Keratinocyte (primary cell): Measurements from ENCODE around the gene C6orf118.

Source experiments
- CTCF ChIP-seq, 3 experiments: IDR thresholded peaks in 1 of 3; conservative IDR thresholded peaks in 1 of 3; optimal IDR thresholded peaks in 1 of 3; 2 replicates in 2 of 3; 3 replicates in 1 of 3; pipeline versions ENCODE3 to v1.5.1; 2011; ENCODE audit warnings: low read length in 3 of 3, mild to moderate bottlenecking in 3 of 3, moderate library complexity in 2 of 3, control low read depth in 1 of 3, inconsistent platforms in 1 of 3; ENCODE audit not compliant: insufficient read depth in 2 of 3; ENCODE audit errors: extremely low read depth in 1 of 3
- EZH2 ChIP-seq: IDR thresholded peaks from one replicate; pipeline ENCODE4 v1.6.1; 2012; ENCODE audit warnings: inconsistent platforms, mild to moderate bottlenecking, low read length, moderate library complexity

- TF ChIP-seq CTCF (optimal IDR thresholded peaks at IDR 0.05 in 1 of 3, IDR thresholded peaks at IDR 0.05 in 1 of 3, conservative IDR thresholded peaks at IDR 0.05 in 1 of 3; ENCODE audit: extremely low read depth in 1 of 3, insufficient read depth in 2 of 3, low read length in 3 of 3) (no peak), EZH2 (no peak)
Observed at GRCh38 chr6:165268987-165269386, 40.4 kb downstream of the C6orf118 start.
